GM12878 (cell line): ENCODE data around the gene TOP2A. TPM values are rescaled to one million over a fixed set of nuclear protein-coding genes. Genes with fewer than 3 reads are reported as not detected.

Source experiments
- ATAC-seq: fragments of 200-7000 bp; cut with Tn5 transposase; 3 replicates; pipeline ENCODE4 v1.9.1; 2020; ENCODE audit warnings: mild to moderate bottlenecking, moderate library complexity
- BruUV-seq: library from RNA; stranded (reverse); fragments of 400-500 nt; replicated peaks from 2 replicates; lab custom pipeline; 2021; lab: Mats Ljungman, UMichigan
- CTCF ChIA-PET: fragments of 300-600 bp; sonication (Branson Sonifier 250); formaldehyde crosslinking; extraction: SDS; loops from one replicate; lab custom pipeline; 2021; ENCODE audit warnings: inconsistent platforms; lab: Yijun Ruan, JAX
- POLR2A ChIA-PET: fragments of 350-600 bp; formaldehyde crosslinking; extraction: SDS; loops from one replicate; lab custom pipeline; 2021; ENCODE audit warnings: inconsistent platforms; lab: Charles Lee
- RAD21 ChIA-PET: fragments of 300-600 bp; sonication (Branson Sonifier 250); formaldehyde crosslinking; loops from one replicate; lab custom pipeline; 2023; ENCODE audit warnings: antibody characterized with exemption; ENCODE audit not compliant: unreplicated experiment; lab: Charles Lee
- SMC1A ChIA-PET: fragments of 300-600 bp; sonication (Branson Sonifier 250); formaldehyde crosslinking; loops from one replicate; lab custom pipeline; 2023; ENCODE audit not compliant: unreplicated experiment, uncharacterized antibody; lab: Charles Lee
- DNase-seq: peaks from one replicate; pipeline ENCODE4 v3.0.0-alpha.2; 2011; ENCODE audit warnings: low read depth, low spot score
- FAIRE-seq: peaks from 3 replicates; lab custom pipeline; 2011; peaks lifted over from hg19 to GRCh38; lab: Jason Lieb, UNC
- H2AFZ ChIP-seq: 2 replicates; pipeline ENCODE4 v1.6.0; 2011; ENCODE audit warnings: low read depth, low read length, control low read depth; ENCODE audit not compliant: control insufficient read depth
- H3K27ac ChIP-seq: 2 replicates; pipeline ENCODE4 v1.5.1; 2011; ENCODE audit warnings: control low read depth; ENCODE audit not compliant: control insufficient read depth, insufficient read depth
- H3K27me3 ChIP-seq, 2 experiments: replicated peaks in 1 of 2; 2 replicates each; pipeline versions ENCODE4 v1.6.0 to v1.6.1; 2011; ENCODE audit warnings: low read length in 1 of 2; ENCODE audit not compliant: control insufficient read depth in 2 of 2, insufficient read depth in 2 of 2
- H3K36me3 ChIP-seq, 2 experiments: 2 replicates each; pipeline ENCODE4 v1.5.1; 2011; ENCODE audit warnings: low read length in 1 of 2; ENCODE audit not compliant: control insufficient read depth in 2 of 2, insufficient read depth in 2 of 2
- H3K4me1 ChIP-seq: 2 replicates; pipeline ENCODE4 v1.6.1; 2011; ENCODE audit warnings: mild to moderate bottlenecking, low read length, moderate library complexity, mixed read lengths; ENCODE audit not compliant: control insufficient read depth, insufficient read depth
- H3K4me2 ChIP-seq: 2 replicates; pipeline ENCODE4 v1.6.0; 2011; ENCODE audit warnings: control low read depth; ENCODE audit not compliant: control insufficient read depth, insufficient read depth
- H3K4me3 ChIP-seq: fragments of 200-600 bp; sonication (generic); 2 replicates; pipeline ENCODE4 v1.5.1; 2016
- H3K79me2 ChIP-seq: 2 replicates; pipeline ENCODE4 v1.6.0; 2011; ENCODE audit warnings: low read length; ENCODE audit not compliant: control insufficient read depth, insufficient read depth
- H3K9ac ChIP-seq: 2 replicates; pipeline ENCODE4 v1.8.0; 2011; ENCODE audit warnings: low read length, control low read depth, mixed read lengths; ENCODE audit not compliant: control insufficient read depth, insufficient read depth
- H3K9me3 ChIP-seq: replicated peaks from 3 replicates; pipeline ENCODE4 v1.5.1; 2011; ENCODE audit warnings: mild to moderate bottlenecking, low read length; ENCODE audit not compliant: control insufficient read depth, insufficient read depth
- H4K20me1 ChIP-seq: 2 replicates; pipeline ENCODE4 v1.6.0; 2011; ENCODE audit not compliant: control insufficient read depth, insufficient read depth
- ASH2L ChIP-seq: fragments of 300-600, 200-600 bp; sonication (generic); IDR thresholded peaks from 2 replicates; pipeline ENCODE4 v1.6.1; 2017; ENCODE audit warnings: low read depth, mild to moderate bottlenecking, borderline replicate concordance
- BACH1 ChIP-seq: fragments of 450-650 bp; IDR thresholded peaks from 2 replicates; pipeline ENCODE4 v1.6.1; 2017; ENCODE audit warnings: mild to moderate bottlenecking, borderline replicate concordance
- CREB1 ChIP-seq: IDR thresholded peaks from 2 replicates; pipeline ENCODE4 v1.6.1; 2012; ENCODE audit warnings: low read depth, mild to moderate bottlenecking, inconsistent platforms
- CREM ChIP-seq: IDR thresholded peaks from 2 replicates; pipeline ENCODE4 v1.6.1; 2014; ENCODE audit warnings: antibody characterized with exemption, low read depth
- EED ChIP-seq: sonication (generic); IDR thresholded peaks from 2 replicates; pipeline ENCODE4 v1.6.1; 2016; ENCODE audit warnings: antibody characterized with exemption, low read depth
- GATAD2B ChIP-seq: fragments of 450-650 bp; conservative IDR thresholded peaks from 2 replicates; pipeline ENCODE4 v1.6.1; 2017; ENCODE audit warnings: low read depth, mild to moderate bottlenecking, moderate library complexity
- HDGF ChIP-seq: fragments of 450-650 bp; IDR thresholded peaks from 2 replicates; pipeline ENCODE4 v1.6.1; 2016; ENCODE audit warnings: antibody characterized with exemption
- IRF4 ChIP-seq: IDR thresholded peaks from 2 replicates; pipeline ENCODE4 v1.6.1; 2011; ENCODE audit warnings: low read depth, low read length
- NR2F1 ChIP-seq: fragments of 450-650 bp; conservative IDR thresholded peaks from 2 replicates; pipeline ENCODE4 v1.6.1; 2017; ENCODE audit warnings: mild to moderate bottlenecking
- NRF1 ChIP-seq: conservative IDR thresholded peaks from 2 replicates; pipeline ENCODE4 v1.6.1; 2011; ENCODE audit warnings: mild to moderate bottlenecking, low read depth, low read length, improper control_type of control experiment
- RAD51 ChIP-seq: fragments of 450-650 bp; IDR thresholded peaks from 2 replicates; pipeline ENCODE4 v1.6.1; 2016; ENCODE audit warnings: moderate library complexity, mild to moderate bottlenecking, inconsistent platforms
- RB1 ChIP-seq: fragments of 450-650 bp; formaldehyde crosslinking; IDR thresholded peaks from 2 replicates; pipeline ENCODE4 v1.6.1; 2017; ENCODE audit warnings: mild to moderate bottlenecking, borderline replicate concordance
- RELA ChIP-seq: fragments of 450-650 bp; IDR thresholded peaks from 2 replicates; pipeline ENCODE4 v1.8.0; 2014; ENCODE audit warnings: borderline replicate concordance; ENCODE audit not compliant: partially characterized antibody
- SIN3A ChIP-seq: IDR thresholded peaks from 2 replicates; pipeline ENCODE4 v1.6.1; 2012; ENCODE audit warnings: low read depth, low read length, improper control_type of control experiment
- SP1 ChIP-seq: IDR thresholded peaks from one replicate; pipeline ENCODE4 v1.6.1; 2011; ENCODE audit warnings: low read depth, low read length
- TAF1 ChIP-seq: IDR thresholded peaks from 2 replicates; pipeline ENCODE4 v1.6.1; 2011; ENCODE audit warnings: mild to moderate bottlenecking, low read depth, low read length, borderline replicate concordance
- ZNF217 ChIP-seq: fragments of 450-650 bp; IDR thresholded peaks from 2 replicates; pipeline ENCODE4 v1.6.1; 2017; ENCODE audit warnings: antibody characterized with exemption, mild to moderate bottlenecking
- ZNF24 ChIP-seq: fragments of 450-650 bp; IDR thresholded peaks from 2 replicates; pipeline ENCODE4 v1.6.1; 2017; ENCODE audit warnings: antibody characterized with exemption, mild to moderate bottlenecking
- WGBS: methylation state at CpG from one replicate; pipeline ENCODE4 v1.1.6; 2016; ENCODE audit warnings: low lambda C conversion rate; ENCODE audit not compliant: insufficient replicate concordance, insufficient coverage; ENCODE audit errors: missing lambda C conversion rate; 5-methylcytosine and 5-hydroxymethylcytosine counted together
- in situ Hi-C: fragments of 300-500 bp; cut with MboI; formaldehyde crosslinking; loops from 9 replicates; pipeline ENCODE4 v1.14.3; 2018; ENCODE audit warnings: mixed read lengths
- intact Hi-C: fragments of 100-400 bp; cut with micrococcal nuclease; formaldehyde crosslinking; loops from one replicate; pipeline ENCODE4 v1.14.2; 2022; ENCODE audit not compliant: unreplicated experiment
- polyA plus RNA-seq, 11 experiments: library from polyadenylated mRNA; depleted of rRNA in 4 of 11; unstranded in 6 of 11; stranded (reverse) in 5 of 11; fragments of >200 nt; fragmentation: Nextera tagmentation in 4 of 11; fragmentation: Illumina TruSeq in 1 of 11; extraction: Ambion mirVana in 4 of 11; extraction: Trizol in 1 of 11; gene quantifications; 1 replicate in 1 of 11; 2 replicates in 10 of 11; pipeline versions ENCODE4 v1.2.1 to v1.2.3, GENCODE V29; 2011 to 2016; ENCODE audit warnings: inconsistent platforms in 2 of 11, missing spikeins in 2 of 11, low read depth in 1 of 11
- total RNA-seq, 4 experiments: library from RNA; depleted of rRNA in 3 of 4; stranded (reverse); fragments of >200 nt in 3 of 4; fragmentation: Illumina TruSeq in 1 of 4; extraction: Trizol in 1 of 4; gene quantifications; 2 replicates each; pipeline versions ENCODE4 v1.2.1 to v1.2.3, GENCODE V29; 2013 to 2021
- TF ChIP-seq, protein P1 (sequence below): fragments of 450-650 bp; formaldehyde crosslinking; IDR thresholded peaks from 2 replicates; pipeline ENCODE4 v1.4.0; 2020; ENCODE audit warnings: mild to moderate bottlenecking, moderate library complexity

TOP2A gene
- total and polyA plus RNA-seq, 10 of the 15 experiments (the other 5 are each of a cell fraction or from before 2014, with no cell fraction given): 117 to 275 (median 232) TPM

DNA sequence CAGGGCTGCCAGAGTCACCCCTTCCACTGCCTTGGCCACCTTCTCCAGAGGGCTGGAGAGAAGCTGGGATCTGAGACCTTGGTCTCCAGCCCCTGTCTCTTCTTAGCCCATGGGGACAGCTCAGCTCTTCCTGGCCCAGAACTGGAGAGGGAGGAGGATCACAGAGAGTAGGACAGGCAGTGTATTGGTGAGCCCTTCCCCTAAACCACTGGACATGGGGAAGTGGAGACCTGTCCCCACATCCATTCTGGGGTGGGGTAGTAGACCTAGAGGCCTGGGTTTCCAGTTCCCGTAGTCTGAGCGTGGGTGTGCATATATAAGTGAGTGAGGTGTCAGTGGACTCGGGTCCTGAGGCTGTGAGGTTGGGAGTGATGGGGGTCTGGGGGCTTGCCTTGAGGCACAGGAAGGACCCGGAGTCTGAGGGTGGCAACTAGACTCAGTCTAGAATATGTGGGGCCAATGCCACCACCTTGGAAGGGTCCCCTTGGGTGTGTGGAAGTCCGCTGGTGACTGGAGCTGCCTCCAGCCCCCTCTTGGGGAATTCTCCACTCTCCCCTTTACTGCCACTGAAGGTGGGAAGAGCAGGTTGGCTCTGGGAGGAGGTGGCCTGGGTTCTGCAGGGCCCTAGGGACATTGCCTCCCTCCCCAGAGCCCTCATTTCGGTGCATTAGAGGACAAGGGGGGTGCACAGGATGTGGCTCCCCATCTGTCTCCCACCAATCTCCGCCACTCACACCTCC, 73.1 kb downstream of the TOP2A start (continued):
- TF ChIP-seq IRF4: no peak
- TF ChIP-seq BACH1: no peak
- no peak for TF ChIP-seq GATAD2B

DNA sequence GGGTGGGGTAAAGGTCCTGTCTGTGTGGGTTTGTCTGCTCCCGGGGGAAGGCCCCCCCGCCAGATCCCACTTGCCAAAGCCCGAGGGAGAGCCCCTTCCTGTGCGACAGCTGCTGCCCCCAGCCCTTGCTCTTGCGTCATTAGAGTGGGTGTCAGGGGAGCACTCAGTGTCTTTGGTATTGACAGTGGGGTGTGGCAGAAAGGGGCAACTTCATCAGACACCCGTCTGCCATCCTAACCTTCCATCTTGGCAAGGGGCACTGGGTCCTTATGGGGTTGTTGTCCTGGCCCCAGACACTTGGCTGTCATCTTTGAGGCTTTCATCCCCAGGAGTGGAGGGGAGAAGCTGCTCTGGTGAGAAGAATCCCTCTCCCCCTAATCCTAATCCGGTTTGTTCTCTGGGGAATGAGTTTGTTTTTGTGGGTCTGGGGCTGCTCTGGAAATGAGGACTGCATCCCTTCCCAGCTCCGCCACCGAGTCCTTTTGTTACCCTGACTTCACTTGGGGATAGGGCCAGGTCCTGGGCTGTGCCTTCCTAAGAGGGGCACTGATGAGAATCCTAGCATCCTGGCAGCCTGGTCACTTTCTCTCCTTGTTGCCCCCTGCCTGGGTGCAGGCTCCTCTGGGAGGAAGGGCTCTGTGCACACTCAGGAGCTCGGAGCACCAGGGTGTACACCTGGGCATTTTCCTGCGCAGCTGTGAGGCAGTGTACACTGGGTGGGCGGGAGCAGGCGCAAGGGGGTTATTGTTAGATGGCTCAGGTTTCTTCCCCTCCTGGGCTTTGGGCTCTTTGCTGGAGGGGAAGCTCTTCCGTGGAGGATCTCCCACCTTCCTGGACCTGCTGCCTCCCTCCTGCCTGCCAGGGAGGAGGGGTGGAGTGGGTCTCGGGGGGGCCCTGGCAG, 74.2 kb downstream of the TOP2A start:
- Histone ChIP-seq H3K4me1 (peaks cover 48% of the 10 kb centered on the region), H3K27ac (no peak overlapping the region), H3K27me3 (no peaks in the 10 kb centered on the region), H3K4me2 (no peak overlapping the region; the same call in none of the 2 replicates), H3K4me3 (no peak overlapping the region), H4K20me1 (no peaks in the 10 kb centered on the region), H3K9ac (no peak overlapping the region), H3K36me3 (peaks cover 7 to 17% of the 10 kb centered on the region in 2 experiments; a peak in 3 of 4 replicates), H2AFZ (no peak overlapping the region), H3K79me2 (peaks cover 54% of the 10 kb centered on the region), H3K9me3 (no peaks in the 10 kb centered on the region)
- no TSS peak for BruUV-seq
- SMC1A ChIA-PET: interaction anchor here (1.0 to 1.7 kb wide), 4 partner anchors 17 to 43 kb away, joined by 3 to 4 read pairs (median 4); no protein-coding TSS in a partner anchor
- 86% methylated on average over 15 of the region's 15 CpGs for WGBS
- TF ChIP-seq, protein P1, sequence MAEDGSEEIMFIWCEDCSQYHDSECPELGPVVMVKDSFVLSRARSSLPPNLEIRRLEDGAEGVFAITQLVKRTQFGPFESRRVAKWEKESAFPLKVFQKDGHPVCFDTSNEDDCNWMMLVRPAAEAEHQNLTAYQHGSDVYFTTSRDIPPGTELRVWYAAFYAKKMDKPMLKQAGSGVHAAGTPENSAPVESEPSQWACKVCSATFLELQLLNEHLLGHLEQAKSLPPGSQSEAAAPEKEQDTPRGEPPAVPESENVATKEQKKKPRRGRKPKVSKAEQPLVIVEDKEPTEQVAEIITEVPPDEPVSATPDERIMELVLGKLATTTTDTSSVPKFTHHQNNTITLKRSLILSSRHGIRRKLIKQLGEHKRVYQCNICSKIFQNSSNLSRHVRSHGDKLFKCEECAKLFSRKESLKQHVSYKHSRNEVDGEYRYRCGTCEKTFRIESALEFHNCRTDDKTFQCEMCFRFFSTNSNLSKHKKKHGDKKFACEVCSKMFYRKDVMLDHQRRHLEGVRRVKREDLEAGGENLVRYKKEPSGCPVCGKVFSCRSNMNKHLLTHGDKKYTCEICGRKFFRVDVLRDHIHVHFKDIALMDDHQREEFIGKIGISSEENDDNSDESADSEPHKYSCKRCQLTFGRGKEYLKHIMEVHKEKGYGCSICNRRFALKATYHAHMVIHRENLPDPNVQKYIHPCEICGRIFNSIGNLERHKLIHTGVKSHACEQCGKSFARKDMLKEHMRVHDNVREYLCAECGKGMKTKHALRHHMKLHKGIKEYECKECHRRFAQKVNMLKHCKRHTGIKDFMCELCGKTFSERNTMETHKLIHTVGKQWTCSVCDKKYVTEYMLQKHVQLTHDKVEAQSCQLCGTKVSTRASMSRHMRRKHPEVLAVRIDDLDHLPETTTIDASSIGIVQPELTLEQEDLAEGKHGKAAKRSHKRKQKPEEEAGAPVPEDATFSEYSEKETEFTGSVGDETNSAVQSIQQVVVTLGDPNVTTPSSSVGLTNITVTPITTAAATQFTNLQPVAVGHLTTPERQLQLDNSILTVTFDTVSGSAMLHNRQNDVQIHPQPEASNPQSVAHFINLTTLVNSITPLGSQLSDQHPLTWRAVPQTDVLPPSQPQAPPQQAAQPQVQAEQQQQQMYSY (CRISPR knock-in tag): no peak
- TF ChIP-seq IRF4 (no peak), NR2F1 (no peak), CREM (0 out of 2 replicates have a peak, but pooled peaks have one; percentile 20), EED (peak; percentile 21; the same call in 1 of the 2 replicates), TAF1 (no peak), ZNF217 (no peak), SIN3A (no peak), RAD51 (no peak), RB1 (no peak), RELA (no peak), ZNF24 (no peak), CREB1 (0 out of 2 replicates have a peak, but pooled peaks have one; percentile 1), HDGF (no peak), SP1 (no peak), ASH2L (no peak), NRF1 (no peak)
- FAIRE-seq (no peak), DNase-seq (no peak), ATAC-seq (no peak)
- POLR2A ChIA-PET: interaction anchor here (1.2 kb wide), 1 partner anchor 17 kb away, joined by 3 read pairs; no protein-coding TSS in a partner anchor
- RAD21 ChIA-PET: interaction anchor here (1.6 to 2.0 kb wide), 2 partner anchors 18 to 37 kb away, joined by 4 read pairs; no protein-coding TSS in a partner anchor
- intact Hi-C loops (no loop called here), in situ Hi-C loops (no loop called here)
- CTCF ChIA-PET: interaction anchor here (0.5 to 3.6 kb wide), 3 partner anchors 11 to 40 kb away, joined by 3 to 16 read pairs (median 3); no protein-coding TSS in a partner anchor
